SH-SY5Y (cell line): ENCODE data around the gene PDHA1.

Experiments
- GATA2 ChIP-seq: IDR thresholded peaks from 2 replicates; pipeline ENCODE4 v1.6.1; 2011; ENCODE audit warnings: mild to moderate bottlenecking, low read depth, low read length
- GATA3 ChIP-seq: IDR thresholded peaks from 2 replicates; pipeline ENCODE4 v1.6.1; 2011; ENCODE audit warnings: low read depth, mild to moderate bottlenecking, low read length, moderate library complexity

Gene PDHA1

GRCh38 chrX:19360903-19361302, 17.2 kb downstream of the PDHA1 start:
- TF ChIP-seq GATA3 = no peak
- no peak for TF ChIP-seq GATA2

DNA sequence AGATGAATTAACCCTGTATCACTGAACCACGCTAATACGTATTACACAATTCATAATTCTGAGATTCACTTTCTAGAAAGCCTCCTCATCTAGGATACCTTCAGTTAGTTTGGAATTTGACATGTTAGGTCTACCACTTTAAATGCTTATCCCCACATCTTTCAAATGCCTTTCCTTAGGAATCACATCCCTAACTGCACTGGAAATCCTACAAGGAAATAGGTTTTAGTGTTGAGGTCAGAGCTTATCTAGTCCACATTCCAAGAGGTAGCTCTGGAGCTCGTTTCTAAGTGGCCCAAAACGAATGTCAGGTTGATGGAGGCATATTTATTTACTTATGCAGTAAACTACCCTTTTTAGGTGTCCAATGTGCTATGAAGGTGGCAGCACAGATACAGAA, 18.0 kb downstream of the PDHA1 start:
- TF ChIP-seq GATA3 = no peak
- TF ChIP-seq GATA2 = no peak

- TF ChIP-seq GATA3 = no peak
- no peak for TF ChIP-seq GATA2
Observed at GRCh38 chrX:19368576-19368975, 24.8 kb downstream of the PDHA1 start.

GRCh38 chrX:19370061-19370460, 26.3 kb downstream of the PDHA1 start:
- no peak for TF ChIP-seq GATA2
- TF ChIP-seq GATA3 = no peak

GRCh38 chrX:19372170-19372546, 28.4 kb downstream of the PDHA1 start:
- TF ChIP-seq GATA3 (no peak), GATA2 (no peak)

DNA sequence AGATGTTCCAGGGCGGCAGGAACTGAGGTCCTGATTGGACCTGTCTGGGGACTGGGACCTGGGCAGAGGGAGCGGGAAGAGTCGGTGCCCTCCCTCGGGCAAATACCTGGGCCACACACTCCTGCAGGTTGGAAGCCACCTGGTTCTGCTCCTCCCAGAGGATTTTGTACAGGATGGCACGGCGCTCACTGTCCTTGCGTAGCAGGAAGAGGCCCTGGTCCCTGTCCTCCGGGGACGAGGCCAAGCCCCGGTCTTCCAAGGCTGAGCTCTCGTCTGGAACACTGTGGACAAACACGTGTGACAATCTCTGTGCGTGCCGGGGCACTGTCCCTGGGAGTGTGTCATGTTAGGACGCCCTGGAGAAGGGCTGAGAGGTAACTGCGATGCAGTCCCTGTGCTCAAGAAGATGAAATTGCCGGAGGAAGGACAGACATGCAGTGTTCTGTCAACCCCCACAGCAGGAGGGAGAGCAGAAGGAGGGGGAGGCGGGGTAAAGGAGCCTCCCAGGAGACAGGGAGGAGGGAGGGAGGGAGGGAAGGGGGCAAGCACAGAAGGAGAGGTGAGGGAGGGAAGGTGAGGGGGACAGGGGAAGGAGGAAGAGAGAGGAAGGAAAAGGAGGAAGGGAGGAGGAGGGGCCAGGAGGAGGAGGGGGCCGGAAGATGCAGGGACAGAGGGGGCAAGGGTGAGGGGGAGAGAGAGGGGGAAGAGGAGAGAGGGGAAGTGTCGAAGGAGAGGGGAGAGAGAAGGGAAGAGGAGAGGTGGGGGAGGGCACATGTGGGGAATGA, 29.0 kb downstream of the PDHA1 start:
- TF ChIP-seq GATA2 (no peak), GATA3 (no peak)

DNA sequence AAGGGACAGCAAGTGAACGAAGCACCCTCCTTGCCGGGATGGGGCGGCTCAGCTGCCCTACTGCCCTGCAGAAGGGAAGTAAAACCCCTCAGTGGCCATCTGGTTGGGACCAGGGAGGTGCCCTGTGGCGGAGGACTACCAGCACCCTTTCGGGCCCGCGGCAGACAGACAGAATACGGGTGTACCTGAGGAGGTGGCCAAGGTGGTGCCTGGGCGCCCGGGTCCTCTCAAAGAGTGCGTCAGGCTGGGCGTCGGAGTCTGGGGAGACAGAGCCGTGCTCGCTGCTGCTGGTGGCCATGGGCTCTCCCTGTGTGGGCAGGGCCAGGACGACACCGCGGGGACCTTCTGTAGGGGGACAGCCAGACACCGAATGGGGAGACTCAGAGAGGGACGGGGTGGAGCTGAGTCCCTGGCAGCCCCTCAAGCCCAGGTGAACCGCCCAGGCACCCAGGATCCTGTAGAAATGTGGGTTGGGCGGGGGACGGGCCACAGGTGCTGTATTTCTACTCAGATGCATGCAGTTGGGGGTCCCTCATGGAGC, 29.7 kb downstream of the PDHA1 start:
- TF ChIP-seq GATA3 (no peak), GATA2 (no peak)

DNA sequence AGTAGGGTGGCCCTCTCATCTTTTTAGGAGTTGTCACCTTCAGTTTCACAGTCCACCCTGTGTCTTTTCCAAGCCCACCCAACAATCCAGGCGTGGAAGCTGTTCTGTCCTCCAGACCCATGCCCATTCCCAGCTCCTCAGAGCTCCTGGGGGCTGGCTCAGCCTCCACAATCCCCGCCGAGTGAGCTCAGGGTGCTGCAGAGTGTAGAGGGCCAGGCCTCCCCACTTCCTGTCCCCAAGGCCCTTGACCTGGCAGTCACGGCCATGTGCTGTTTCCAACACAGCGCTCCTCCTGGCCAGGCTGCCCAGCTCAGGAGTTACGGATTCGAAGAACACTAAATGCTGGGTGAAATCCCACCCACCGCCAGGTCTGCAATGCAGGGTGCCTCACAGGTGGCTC, 31.8 kb downstream of the PDHA1 start:
- TF ChIP-seq GATA3 (no peak), GATA2 (no peak)

DNA sequence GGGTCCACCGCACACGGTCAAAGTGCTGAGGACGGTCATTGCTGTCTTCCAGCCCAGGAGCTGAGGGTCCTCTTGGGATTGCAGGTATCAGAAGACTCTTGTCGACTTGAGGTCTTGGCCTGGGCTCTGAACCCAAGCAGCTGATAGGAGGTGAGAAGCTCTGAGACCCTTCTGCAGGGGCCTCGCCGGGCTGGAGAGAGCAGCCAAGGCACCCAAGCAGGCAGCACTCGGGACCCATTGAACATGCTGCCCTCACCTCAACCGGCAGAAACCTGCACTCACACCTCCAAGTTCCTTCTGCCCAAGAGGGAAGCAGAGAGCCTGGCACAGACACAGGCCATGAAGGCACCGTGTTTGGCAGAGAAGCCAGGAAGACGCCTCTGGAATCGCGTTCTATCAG, 34.1 kb downstream of the PDHA1 start:
- TF ChIP-seq GATA2 = no peak

- TF ChIP-seq GATA3 (no peak), GATA2 (no peak)
Observed at GRCh38 chrX:19381326-19381725, 37.6 kb downstream of the PDHA1 start.

DNA sequence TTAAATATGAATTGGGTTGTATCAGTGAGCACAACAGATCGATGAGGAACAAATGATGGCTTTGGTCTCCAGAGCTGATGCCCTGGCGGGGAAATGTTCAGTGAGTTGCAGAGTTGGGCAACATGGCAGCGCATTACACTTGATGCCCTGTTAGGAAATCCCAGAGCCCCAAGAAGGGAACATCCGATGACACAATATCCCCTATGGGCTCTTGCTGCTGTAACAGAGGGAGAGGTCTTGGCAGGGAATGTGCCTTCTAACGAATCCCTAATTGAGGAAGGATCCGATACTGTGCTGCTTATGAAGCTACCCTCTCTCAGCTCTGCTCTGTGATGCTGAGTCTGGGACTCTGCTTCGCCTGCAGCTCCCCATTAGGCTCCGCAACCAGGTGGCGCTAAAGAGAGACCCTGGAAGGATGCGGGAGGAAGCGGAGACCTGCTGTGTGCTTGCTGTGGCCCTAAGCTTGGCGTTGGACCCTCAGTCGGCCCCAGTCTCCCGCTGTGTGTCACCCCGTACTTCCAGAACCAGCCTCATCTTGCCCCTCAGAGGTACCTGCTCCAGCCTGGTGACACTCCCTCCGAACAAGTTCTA, 38.9 kb downstream of the PDHA1 start:
- no peak for TF ChIP-seq GATA3
- no peak for TF ChIP-seq GATA2

GRCh38 chrX:19386679-19387078, 43.0 kb downstream of the PDHA1 start:
- no peak for TF ChIP-seq GATA2
- TF ChIP-seq GATA3 = no peak

DNA sequence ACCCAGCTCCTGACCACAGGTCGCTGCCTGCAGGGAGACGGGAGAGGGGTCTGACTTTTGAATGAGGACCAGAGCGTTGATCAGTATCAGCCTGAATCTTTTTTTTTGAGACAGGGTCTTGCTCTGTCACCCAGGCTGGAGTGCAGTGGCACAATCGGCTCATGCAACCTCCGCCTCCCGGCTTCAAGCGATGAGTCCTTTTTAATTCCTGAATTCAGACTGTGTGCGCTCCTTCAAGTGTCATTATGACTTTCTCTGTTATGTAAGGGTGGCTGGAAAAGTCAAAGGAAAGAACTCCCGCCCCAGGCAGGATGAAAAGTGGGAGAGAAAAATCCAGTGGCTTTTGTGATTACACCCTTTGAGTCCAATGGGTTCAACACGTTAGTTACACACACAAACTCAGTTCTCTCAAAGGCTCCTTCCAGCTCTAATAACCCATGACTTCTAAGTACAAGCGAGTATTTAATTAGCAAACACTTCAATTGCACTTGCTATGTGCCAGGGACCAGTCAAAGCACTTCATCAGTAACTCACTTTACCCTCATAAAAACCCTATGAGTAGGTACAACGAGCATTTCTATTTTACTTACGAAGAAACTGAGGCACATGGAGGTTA, 44.4 kb downstream of the PDHA1 start:
- TF ChIP-seq GATA3 (no peak), GATA2 (no peak)

DNA sequence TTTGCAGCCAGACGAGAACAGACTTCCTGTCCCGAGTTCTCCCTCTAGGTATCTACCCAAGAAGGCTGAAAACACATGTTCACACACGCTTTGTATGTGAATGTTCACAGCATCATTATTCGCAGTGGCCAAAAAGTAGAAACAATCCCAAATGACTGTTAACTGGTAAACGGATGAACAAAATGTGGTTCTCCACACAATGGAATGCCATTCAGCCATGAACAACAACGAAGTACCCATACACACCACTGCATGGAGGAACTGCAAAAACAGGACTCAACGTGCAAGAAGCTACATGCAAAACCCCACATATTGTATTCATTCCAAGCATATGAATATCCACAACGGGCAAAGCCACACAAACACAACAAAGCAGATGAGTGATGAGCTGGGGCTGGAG, 45.0 kb downstream of the PDHA1 start:
- no peak for TF ChIP-seq GATA2
- TF ChIP-seq GATA3 = no peak
